ENCODE data around the gene EIF3L.

The EIF3L gene

GRCh38 chr22:37931893-37932389 is 82.7 kb downstream of the EIF3L start:
- no peak overlapping the region for H3K4me2 ChIP-seq (ENCODE audit: low read depth, low read length, poor library complexity, severe bottlenecking)
- no peak overlapping the region for H3K27ac ChIP-seq (ENCODE audit: low read depth, low read length)
- H3K79me2 ChIP-seq (ENCODE audit: insufficient read depth, low read length): no peaks in the 10 kb centered on the region
- no peaks in the 10 kb centered on the region for H3K27me3 ChIP-seq (ENCODE audit: low read length)
- H3K9me3 ChIP-seq (ENCODE audit: insufficient read depth, low read length): no peaks in the 10 kb centered on the region
- H3K9ac ChIP-seq (ENCODE audit: low read length): no peak overlapping the region
- no peak overlapping the region for H3K4me3 ChIP-seq (ENCODE audit: insufficient read depth, low read length, poor library complexity, severe bottlenecking)
- no peaks in the 10 kb centered on the region for H3F3A ChIP-seq (ENCODE audit: insufficient read depth)
- no peaks in the 10 kb centered on the region for H4K20me1 ChIP-seq (ENCODE audit: low read depth, low read length)
- no peak for TF ChIP-seq EZH2phosphoT487 (conservative IDR thresholded peaks at IDR 0.05; ENCODE audit: low read length)
- no peak for TF ChIP-seq CTCF (IDR thresholded peaks at IDR 0.05; ENCODE audit: insufficient read depth, low read length, poor library complexity, severe bottlenecking)
- no peak overlapping the region for H2AFZ ChIP-seq (ENCODE audit: low read depth, low read length, severe bottlenecking)
- H3K36me3 ChIP-seq (ENCODE audit: low read length): no peaks in the 10 kb centered on the region
- H3K9me2 ChIP-seq (replicated peaks; ENCODE audit: insufficient read depth, low read length): no peaks in the 10 kb centered on the region

GRCh38 chr22:37932401-37932800 is 83.2 kb downstream of the EIF3L start:
- H3K4me3 ChIP-seq (ENCODE audit: insufficient read depth, low read length, poor library complexity, severe bottlenecking): no peak overlapping the region
- H3F3A ChIP-seq (ENCODE audit: insufficient read depth): no peaks in the 10 kb centered on the region
- no peak overlapping the region for H3K9ac ChIP-seq (ENCODE audit: low read length)
- no peaks in the 10 kb centered on the region for H3K79me2 ChIP-seq (ENCODE audit: insufficient read depth, low read length)
- TF ChIP-seq CTCF (IDR thresholded peaks at IDR 0.05; ENCODE audit: insufficient read depth, low read length, poor library complexity, severe bottlenecking) (no peak), EZH2phosphoT487 (conservative IDR thresholded peaks at IDR 0.05; ENCODE audit: low read length) (no peak)
- no peaks in the 10 kb centered on the region for H4K20me1 ChIP-seq (ENCODE audit: low read depth, low read length)
- H2AFZ ChIP-seq (ENCODE audit: low read depth, low read length, severe bottlenecking): no peak overlapping the region
- no peaks in the 10 kb centered on the region for H3K9me3 ChIP-seq (ENCODE audit: insufficient read depth, low read length)
- H3K36me3 ChIP-seq (ENCODE audit: low read length): no peaks in the 10 kb centered on the region
- H3K9me2 ChIP-seq (replicated peaks; ENCODE audit: insufficient read depth, low read length): no peaks in the 10 kb centered on the region
- no peak overlapping the region for H3K4me2 ChIP-seq (ENCODE audit: low read depth, low read length, poor library complexity, severe bottlenecking)
- no peak overlapping the region for H3K27ac ChIP-seq (ENCODE audit: low read depth, low read length)
- H3K27me3 ChIP-seq (ENCODE audit: low read length): no peaks in the 10 kb centered on the region

GRCh38 chr22:37932821-37933578 is 83.8 kb downstream of the EIF3L start:
- H3K4me3 ChIP-seq (ENCODE audit: insufficient read depth, low read length, poor library complexity, severe bottlenecking): no peak overlapping the region
- H3K9me3 ChIP-seq (ENCODE audit: insufficient read depth, low read length): no peaks in the 10 kb centered on the region
- TF ChIP-seq CTCF (IDR thresholded peaks at IDR 0.05; ENCODE audit: insufficient read depth, low read length, poor library complexity, severe bottlenecking) (no peak), EZH2phosphoT487 (conservative IDR thresholded peaks at IDR 0.05; ENCODE audit: low read length) (no peak)
- H4K20me1 ChIP-seq (ENCODE audit: low read depth, low read length): no peaks in the 10 kb centered on the region
- H3K9ac ChIP-seq (ENCODE audit: low read length): no peak overlapping the region
- H3K79me2 ChIP-seq (ENCODE audit: insufficient read depth, low read length): no peaks in the 10 kb centered on the region
- H3K36me3 ChIP-seq (ENCODE audit: low read length): no peaks in the 10 kb centered on the region
- no peaks in the 10 kb centered on the region for H3K9me2 ChIP-seq (replicated peaks; ENCODE audit: insufficient read depth, low read length)
- H2AFZ ChIP-seq (ENCODE audit: low read depth, low read length, severe bottlenecking): no peak overlapping the region
- no peaks in the 10 kb centered on the region for H3F3A ChIP-seq (ENCODE audit: insufficient read depth)
- H3K4me2 ChIP-seq (ENCODE audit: low read depth, low read length, poor library complexity, severe bottlenecking): no peak overlapping the region
- no peak overlapping the region for H3K27ac ChIP-seq (ENCODE audit: low read depth, low read length)
- H3K27me3 ChIP-seq (ENCODE audit: low read length): no peaks in the 10 kb centered on the region
